BJ (cell line): ENCODE measurements around the gene GFY. TPM values are rescaled to one million over a fixed set of nuclear protein-coding genes. Genes with fewer than 3 reads are reported as not detected.

ENCODE experiments used
- CTCF ChIA-PET: fragments of 350-600 bp; formaldehyde crosslinking; extraction: SDS; loops from one replicate; lab custom pipeline; 2021; ENCODE audit warnings: antibody characterized with exemption, inconsistent platforms; lab: Yijun Ruan, JAX
- POLR2A ChIA-PET: fragments of 300-600 bp; sonication (Branson Sonifier 250); formaldehyde crosslinking; extraction: SDS; loops from one replicate; lab custom pipeline; 2021; ENCODE audit warnings: antibody characterized with exemption; lab: Charles Lee
- DNase-seq: peaks from one replicate; pipeline ENCODE4 v3.0.0-alpha.2; 2011; ENCODE audit warnings: low read depth
- H3K27me3 ChIP-seq: 2 replicates; pipeline ENCODE4 v1.6.0; 2011; ENCODE audit warnings: low read length; ENCODE audit not compliant: control insufficient read depth, insufficient read depth
- H3K36me3 ChIP-seq: 2 replicates; pipeline ENCODE4 v1.5.1; 2011; ENCODE audit warnings: low read length; ENCODE audit not compliant: control insufficient read depth, insufficient read depth
- H3K4me3 ChIP-seq: 2 replicates; pipeline ENCODE4 v1.5.1; 2011; ENCODE audit warnings: low read depth, mild to moderate bottlenecking, control low read depth, low read length
- CTCF ChIP-seq: IDR thresholded peaks from 2 replicates; pipeline ENCODE4 v1.5.1; 2011; ENCODE audit warnings: low read depth, mild to moderate bottlenecking, control low read depth, inconsistent platforms, low read length, moderate library complexity; ENCODE audit not compliant: insufficient read depth
- polyA plus RNA-seq: library from polyadenylated mRNA; depleted of rRNA; stranded (reverse); fragments of >200 nt; gene quantifications from 2 replicates; pipeline ENCODE4 v1.2.3, GENCODE V29; 2011

GFY gene
- polyA plus RNA-seq, 1 experiment = not detected

GRCh38 chr19:49448432-49448786 is 23.2 kb downstream of the GFY start:
- DNase-seq = no peak
- POLR2A ChIA-PET = no interaction called here
- Histone ChIP-seq H3K4me3 (no peak overlapping the region), H3K36me3 (peaks cover 10% of the 10 kb centered on the region), H3K27me3 (no peaks in the 10 kb centered on the region)
- CTCF ChIA-PET = interaction anchor here (1.0 to 1.1 kb wide), 2 partner anchors 57 to 221 kb away, joined by 3 to 5 read pairs; no protein-coding TSS in a partner anchor
- TF ChIP-seq CTCF = no peak

- CTCF ChIA-PET = interaction anchor here (0.6 to 2.2 kb wide), 3 partner anchors 8 to 79 kb away, joined by 3 to 7 read pairs (median 3); no protein-coding TSS in a partner anchor
- no peak for TF ChIP-seq CTCF
- POLR2A ChIA-PET = no interaction called here
- Histone ChIP-seq H3K4me3 (peak overlapping the region; percentile 80), H3K36me3 (peaks cover 10% of the 10 kb centered on the region), H3K27me3 (no peaks in the 10 kb centered on the region)
- no peak for DNase-seq
Measured at GRCh38 chr19:49450405-49450804, 25.2 kb downstream of the GFY start.

GRCh38 chr19:49451430-49452181 is 26.4 kb downstream of the GFY start, which contains the start of gene PIH1D1:
TSS of gene PIH1D1 (minus strand) at chr19:49451814. CDS start at chr19:49451574, 240 bp downstream.
- peak; percentile 38; the same call in 1 of the 2 replicates for TF ChIP-seq CTCF
- Histone ChIP-seq H3K27me3 (no peaks in the 10 kb centered on the region), H3K4me3 (peak within 1 kb of the TSS; percentile 80), H3K36me3 (peaks cover 10% of the 10 kb centered on the region)
- POLR2A ChIA-PET = no interaction called here
- CTCF ChIA-PET = interaction anchor here (0.8 to 2.6 kb wide), 5 partner anchors 9 to 238 kb away, joined by 3 to 9 read pairs (median 4); partner anchors contain the start of gene FLT3LG
- peak; percentile 96 for DNase-seq

- ChIA-PET CTCF (interaction anchor here (0.6 to 2.6 kb wide), 5 partner anchors 9 to 78 kb away, joined by 3 to 9 read pairs (median 3); partner anchors contain the start of gene FLT3LG), POLR2A (interaction anchor here (0.6 to 1.0 kb wide), 2 partner anchors 43 to 224 kb away, joined by 3 to 4 read pairs; partner anchors contain the start of genes PRMT1 and RPS11)
- Histone ChIP-seq H3K27me3 (no peaks in the 10 kb centered on the region), H3K4me3 (peak within 1 kb of the TSS; percentile 79), H3K36me3 (peaks cover 2% of the 10 kb centered on the region; the same call in 1 of the 2 replicates)
- TF ChIP-seq CTCF = no peak
- peak; percentile 80 for DNase-seq
Measured at GRCh38 chr19:49453013-49453756, 28.0 kb downstream of the GFY start, which contains the start of gene ALDH16A1. TSS of gene ALDH16A1 (plus strand) at chr19:49453225. CDS start at chr19:49453332, 107 bp downstream.
